Gastrocnemius medialis (tissue), 4 donors: ENCODE data around the gene VPS37C.

Experiments used
- CTCF ChIP-seq, 5 experiments: fragments of 450-650 bp in 3 of 5; fragments of 200-600 bp in 2 of 5; sonication (generic) in 2 of 5; IDR thresholded peaks in 4 of 5; conservative IDR thresholded peaks in 1 of 5; 1 replicate in 4 of 5; 2 replicates in 1 of 5; pipeline ENCODE4 v1.5.1; 2016 to 2019; ENCODE audit warnings: antibody characterized with exemption in 5 of 5, mild to moderate bottlenecking in 3 of 5, moderate library complexity in 3 of 5
- POLR2A ChIP-seq, 2 donors: fragments of 450-650 bp; IDR thresholded peaks; one replicate each; pipeline ENCODE4 v1.6.1; 2017; ENCODE audit warnings: antibody characterized with exemption in 2 of 2, mild to moderate bottlenecking in 2 of 2, moderate library complexity in 2 of 2

- no peak for TF ChIP-seq CTCF (IDR thresholded peaks at IDR 0.05 in 4 of 5, conservative IDR thresholded peaks at IDR 0.05 in 1 of 5)
- no peak for TF ChIP-seq POLR2A (IDR thresholded peaks at IDR 0.05)
Observed at GRCh38 chr11:61181489-61181888, 20.3 kb upstream of the VPS37C start.
